Body of pancreas (tissue), 4 donors: ENCODE measurements around the gene PGBD1. TPM values are rescaled to one million over a fixed set of nuclear protein-coding genes. Genes with fewer than 3 reads are reported as not detected.

Experiments used
- ATAC-seq: fragments of 150-250 bp; one replicate; pipeline ENCODE4 v1.9.1; 2016
- DNase-seq, 4 donors: peaks; one replicate each; pipeline ENCODE4 v3.0.0-alpha.2; 2019
- H3K27ac ChIP-seq, 4 donors: fragments of 200-600 bp; sonication (generic); 1 replicate in 3 of 4; 2 replicates in 1 of 4; pipeline versions ENCODE4 v1.5.1 to v1.6.1; 2016 to 2019; ENCODE audit warnings: mild to moderate bottlenecking in 1 of 4, mixed read lengths in 1 of 4, moderate library complexity in 1 of 4
- H3K27me3 ChIP-seq, 2 donors: fragments of 200-600 bp; sonication (generic); one replicate each; pipeline ENCODE4 v1.6.0; 2016; ENCODE audit warnings: mild to moderate bottlenecking in 1 of 2
- H3K36me3 ChIP-seq, 2 donors: fragments of 200-600 bp; sonication (generic); replicated peaks in 1 of 2; 2 replicates each; pipeline ENCODE4 v1.5.1; 2016; ENCODE audit warnings: low read depth in 2 of 2; ENCODE audit not compliant: insufficient read depth in 1 of 2
- H3K4me1 ChIP-seq: fragments of 200-600 bp; sonication (generic); one replicate; pipeline ENCODE4 v1.6.0; 2016
- H3K4me3 ChIP-seq, 2 donors: fragments of 200-600 bp; sonication (generic); 1 replicate in 1 of 2; 2 replicates in 1 of 2; pipeline ENCODE4 v1.5.1; 2016 to 2019
- H3K9me3 ChIP-seq, 3 donors: fragments of 200-600 bp; sonication (generic); 1 replicate in 2 of 3; 2 replicates in 1 of 3; pipeline ENCODE4 v1.5.1; 2016
- CTCF ChIP-seq, 7 experiments: fragments of 450-650 bp in 4 of 7; fragments of 200-600 bp in 3 of 7; sonication (generic) in 3 of 7; IDR thresholded peaks; one replicate each; pipeline ENCODE4 v1.5.1; 2016 to 2019; ENCODE audit warnings: antibody characterized with exemption in 7 of 7
- POLR2A ChIP-seq, 3 donors: fragments of 450-650 bp; IDR thresholded peaks; one replicate each; pipeline ENCODE4 v1.6.1; 2016; ENCODE audit warnings: antibody characterized with exemption in 3 of 3, mild to moderate bottlenecking in 2 of 3
- WGBS, 2 donors: methylation state at CpG; one replicate each; pipeline ENCODE4 v1.1.5; 2017; 5-methylcytosine and 5-hydroxymethylcytosine counted together
- intact Hi-C: fragments of 100-400 bp; cut with DNase I; formaldehyde crosslinking; loops from one replicate; pipeline ENCODE4 v1.15.1; 2023
- total RNA-seq, 2 donors: library from RNA; depleted of rRNA; stranded (reverse); fragments of >200 nt; gene quantifications; one replicate each; pipeline ENCODE4 v1.1.0, GENCODE V29; 2016

PGBD1 gene
- total RNA-seq, 2 donors from 2014 or later, result 0.66 to 2.3 TPM

- Histone ChIP-seq H3K4me1 (no peaks in the 10 kb centered on the region), H3K27me3 (no peaks in the 10 kb centered on the region), H3K4me3 (no peak overlapping the region), H3K36me3 (peaks cover 0 to 2% of the 10 kb centered on the region in 2 donors), H3K9me3 (no peaks in the 10 kb centered on the region), H3K27ac (no peak overlapping the region)
- DNase-seq, result no peak
- intact Hi-C loops, result no loop called here
- TF ChIP-seq POLR2A (IDR thresholded peaks at IDR 0.05), result no peak
- no peak for TF ChIP-seq CTCF (IDR thresholded peaks at IDR 0.05)
- ATAC-seq, result no peak
- WGBS, 2 donors, result 91 to 95% methylated on average over 1 of the region's 1 CpG
These were observed 40.9 kb upstream of the PGBD1 start for GRCh38 chr6:28240471-28240870.

GRCh38 chr6:28243946-28244345 is 37.4 kb upstream of the PGBD1 start:
- WGBS, 2 donors, result 89 to 92% methylated on average over 3 of the region's 3 CpGs
- intact Hi-C loops, result no loop called here
- Histone ChIP-seq H3K27ac (no peak overlapping the region), H3K27me3 (no peaks in the 10 kb centered on the region), H3K4me1 (no peaks in the 10 kb centered on the region), H3K4me3 (no peak overlapping the region), H3K36me3 (peaks cover 0 to 6% of the 10 kb centered on the region in 2 donors), H3K9me3 (no peaks in the 10 kb centered on the region)
- ATAC-seq (no peak), DNase-seq (no peak)
- TF ChIP-seq CTCF (IDR thresholded peaks at IDR 0.05) (no peak), POLR2A (IDR thresholded peaks at IDR 0.05) (no peak)

- no peak overlapping the region for H3K4me3 ChIP-seq
- H3K4me1 ChIP-seq, result peaks cover under 1% of the 10 kb centered on the region
- ATAC-seq (no peak), DNase-seq (no peak)
- H3K36me3 ChIP-seq, result peaks cover 0 to 6% of the 10 kb centered on the region in 2 donors
- 83 to 90% methylated on average over 6 of the region's 6 CpGs for WGBS, 2 donors
- H3K27me3 ChIP-seq, result no peaks in the 10 kb centered on the region
- H3K9me3 ChIP-seq, result no peaks in the 10 kb centered on the region
- intact Hi-C loops, result no loop called here
- TF ChIP-seq POLR2A (IDR thresholded peaks at IDR 0.05), result no peak
- TF ChIP-seq CTCF (IDR thresholded peaks at IDR 0.05), result no peak
- H3K27ac ChIP-seq, result no peak overlapping the region
These were observed 36.0 kb upstream of the PGBD1 start for GRCh38 chr6:28245206-28245941.

GRCh38 chr6:28248916-28249315 is 32.5 kb upstream of the PGBD1 start:
- Histone ChIP-seq H3K36me3 (peaks cover 0 to 6% of the 10 kb centered on the region in 2 donors), H3K27me3 (no peaks in the 10 kb centered on the region), H3K4me1 (peaks cover 14% of the 10 kb centered on the region), H3K27ac (no peak overlapping the region), H3K9me3 (no peaks in the 10 kb centered on the region), H3K4me3 (no peak overlapping the region)
- TF ChIP-seq POLR2A (IDR thresholded peaks at IDR 0.05), result no peak
- no peak for TF ChIP-seq CTCF (IDR thresholded peaks at IDR 0.05)
- DNase-seq, result no peak
- 76 to 78% methylated on average over 1 of the region's 1 CpG for WGBS, 2 donors
- intact Hi-C loops, result no loop called here
- ATAC-seq, result no peak

GRCh38 chr6:28250747-28251146 is 30.6 kb upstream of the PGBD1 start:
- Histone ChIP-seq H3K4me1 (peaks cover 14% of the 10 kb centered on the region), H3K36me3 (peaks cover 0 to 2% of the 10 kb centered on the region in 2 donors), H3K27me3 (no peaks in the 10 kb centered on the region), H3K4me3 (no peak overlapping the region), H3K27ac (no peak overlapping the region), H3K9me3 (no peaks in the 10 kb centered on the region)
- intact Hi-C loops, result loop anchor here (10.0 kb wide), 1 partner anchor 126 kb away; the partner anchor contains the start of gene ZSCAN16
- WGBS, 2 donors, result 62 to 80% methylated on average over 2 of the region's 2 CpGs
- TF ChIP-seq POLR2A (IDR thresholded peaks at IDR 0.05), result no peak
- TF ChIP-seq CTCF (IDR thresholded peaks at IDR 0.05), result no peak
- DNase-seq, result no peak
- ATAC-seq, result no peak
